HL-60/S4 treated with phorbol 12-myristate 13-acetate at 8.2 ng/mL for 4 days and 3 days (cell line): Measurements from ENCODE around the gene PDE4D.

Experiments
- in situ Hi-C: fragments of 300-500 bp; cut with MboI; formaldehyde crosslinking; loops from 2 replicates; pipeline ENCODE4 v1.15.0; 2022; ENCODE audit warnings: low sequenced_read_pairs

PDE4D gene

GRCh38 chr5:59140133-59140532 lies 753.4 kb downstream of the PDE4D start:
- in situ Hi-C loops = loop anchor here (25.0 kb wide), 1 partner anchor 103 kb away; no protein-coding TSS in a partner anchor

GRCh38 chr5:59139695-59140094 lies 753.8 kb downstream of the PDE4D start:
- in situ Hi-C loops = loop anchor here (25.0 kb wide), 1 partner anchor 102 kb away; no protein-coding TSS in a partner anchor

GRCh38 chr5:59138509-59138908 lies 755.0 kb downstream of the PDE4D start:
- in situ Hi-C loops = loop anchor here (25.0 kb wide), 1 partner anchor 101 kb away; no protein-coding TSS in a partner anchor

GRCh38 chr5:59137846-59138245 lies 755.7 kb downstream of the PDE4D start:
- in situ Hi-C loops = loop anchor here (25.0 kb wide), 1 partner anchor 101 kb away; no protein-coding TSS in a partner anchor

- in situ Hi-C loops = loop anchor here (25.0 kb wide), 1 partner anchor 99 kb away; no protein-coding TSS in a partner anchor
These were observed 757.0 kb downstream of the PDE4D start for GRCh38 chr5:59136549-59136948.

- in situ Hi-C loops = loop anchor here (25.0 kb wide), 1 partner anchor 97 kb away; no protein-coding TSS in a partner anchor
These were observed 758.9 kb downstream of the PDE4D start for GRCh38 chr5:59134471-59135163.

GRCh38 chr5:59133764-59134261 lies 759.7 kb downstream of the PDE4D start:
- in situ Hi-C loops = loop anchor here (25.0 kb wide), 1 partner anchor 97 kb away; no protein-coding TSS in a partner anchor

GRCh38 chr5:59132131-59132530 lies 761.4 kb downstream of the PDE4D start:
- in situ Hi-C loops = loop anchor here (25.0 kb wide), 1 partner anchor 95 kb away; no protein-coding TSS in a partner anchor

- in situ Hi-C loops = loop anchor here (25.0 kb wide), 1 partner anchor 93 kb away; no protein-coding TSS in a partner anchor
These were observed 763.1 kb downstream of the PDE4D start for GRCh38 chr5:59130431-59130830.

GRCh38 chr5:59128646-59129290 lies 764.8 kb downstream of the PDE4D start:
- in situ Hi-C loops = loop anchor here (25.0 kb wide), 1 partner anchor 91 kb away; no protein-coding TSS in a partner anchor

- in situ Hi-C loops = loop anchor here (25.0 kb wide), 1 partner anchor 90 kb away; no protein-coding TSS in a partner anchor
These were observed 766.6 kb downstream of the PDE4D start for GRCh38 chr5:59126708-59127573.

- in situ Hi-C loops = loop anchor here (25.0 kb wide), 1 partner anchor 89 kb away; no protein-coding TSS in a partner anchor
These were observed 767.4 kb downstream of the PDE4D start for GRCh38 chr5:59126016-59126707.

GRCh38 chr5:59125011-59125961 lies 768.2 kb downstream of the PDE4D start:
- in situ Hi-C loops = loop anchor here (25.0 kb wide), 1 partner anchor 88 kb away; no protein-coding TSS in a partner anchor

- in situ Hi-C loops = no loop called here
These were observed 769.6 kb downstream of the PDE4D start for GRCh38 chr5:59123595-59124561.

- in situ Hi-C loops = no loop called here
These were observed 774.0 kb downstream of the PDE4D start for GRCh38 chr5:59119480-59119879.

GRCh38 chr5:59117320-59117719 lies 776.2 kb downstream of the PDE4D start:
- in situ Hi-C loops = no loop called here

GRCh38 chr5:59116231-59116865 lies 777.2 kb downstream of the PDE4D start:
- in situ Hi-C loops = no loop called here
